Spleen (tissue), 11 donors: ENCODE data around the gene RPP40. TPM values are rescaled to one million over a fixed set of nuclear protein-coding genes. Genes with fewer than 3 reads are reported as not detected.

Experiments
- DNase-seq: peaks from one replicate; pipeline ENCODE4 v3.0.0-alpha.2; 2020
- H3K27ac ChIP-seq, 8 donors: fragments of 200-600 bp; sonication (generic) in 7 of 8; 1 replicate in 4 of 8; 2 replicates in 4 of 8; pipeline versions ENCODE4 v1.5.0 to v1.8.0; 2016 to 2021; ENCODE audit warnings: inconsistent platforms in 4 of 8, mild to moderate bottlenecking in 4 of 8, moderate library complexity in 1 of 8
- H3K27me3 ChIP-seq, 7 donors: fragments of 200-600 bp; sonication (generic) in 6 of 7; replicated peaks in 1 of 7; 1 replicate in 4 of 7; 2 replicates in 3 of 7; pipeline versions ENCODE4 v1.5.0 to v1.8.0; 2016 to 2021; ENCODE audit warnings: inconsistent platforms in 3 of 7, mild to moderate bottlenecking in 1 of 7
- H3K36me3 ChIP-seq, 6 donors: fragments of 200-600 bp; sonication (generic) in 5 of 6; 1 replicate in 4 of 6; 2 replicates in 2 of 6; pipeline versions ENCODE4 v1.5.0 to v1.8.0; 2016 to 2021; ENCODE audit warnings: inconsistent platforms in 2 of 6
- H3K4me1 ChIP-seq, 6 donors: fragments of 200-600 bp; sonication (generic) in 5 of 6; 1 replicate in 3 of 6; 2 replicates in 3 of 6; pipeline versions ENCODE4 v1.5.0 to v1.8.0; 2016 to 2021; ENCODE audit warnings: inconsistent platforms in 3 of 6
- H3K4me3 ChIP-seq, 8 donors: fragments of 200-600 bp; sonication (generic) in 7 of 8; 1 replicate in 4 of 8; 2 replicates in 4 of 8; pipeline versions ENCODE4 v1.5.0 to v1.8.0; 2016 to 2021; ENCODE audit warnings: inconsistent platforms in 4 of 8, mild to moderate bottlenecking in 4 of 8, moderate library complexity in 2 of 8
- H3K9me3 ChIP-seq, 8 donors: fragments of 200-600 bp; sonication (generic) in 7 of 8; 1 replicate in 4 of 8; 2 replicates in 4 of 8; pipeline versions ENCODE4 v1.5.0 to v1.8.0; 2016 to 2021; ENCODE audit warnings: inconsistent platforms in 4 of 8
- CTCF ChIP-seq, 11 experiments: fragments of 200-600 bp in 7 of 11; fragments of 450-650 bp in 4 of 11; sonication (generic) in 4 of 11; IDR thresholded peaks in 8 of 11; conservative IDR thresholded peaks in 3 of 11; 1 replicate in 7 of 11; 2 replicates in 4 of 11; pipeline versions ENCODE4 v1.4.0 to v1.8.0; 2016 to 2021; ENCODE audit warnings: antibody characterized with exemption in 11 of 11, inconsistent platforms in 4 of 11, mild to moderate bottlenecking in 1 of 11
- POLR2A ChIP-seq, 3 donors: fragments of 450-650 bp; IDR thresholded peaks; one replicate each; pipeline ENCODE4 v1.5.1; 2017; ENCODE audit warnings: antibody characterized with exemption in 3 of 3, mild to moderate bottlenecking in 1 of 3
- POLR2AphosphoS5 ChIP-seq, 3 donors: sonication (generic); formaldehyde crosslinking; IDR thresholded peaks; one replicate each; pipeline ENCODE4 v1.5.1; 2017; ENCODE audit warnings: antibody characterized with exemption in 3 of 3
- WGBS, 5 donors: extraction: QIAGEN DNeasy Blood & Tissue Kit in 3 of 5; methylation state at CpG; one replicate each; pipeline versions ENCODE4 v1.1.5 to v1.1.7; 2013 to 2018; 5-methylcytosine and 5-hydroxymethylcytosine counted together
- intact Hi-C: fragments of 100-400 bp; cut with DNase I; formaldehyde crosslinking; loops from one replicate; pipeline ENCODE4 v1.15.0; 2023; ENCODE audit warnings: low total_unique reads
- polyA plus RNA-seq, 3 donors: library from polyadenylated mRNA; stranded (reverse); fragments of 200-250 nt; gene quantifications; one replicate each; pipeline ENCODE4 v1.2.1, GENCODE V29; 2013
- total RNA-seq, 7 donors: library from RNA; depleted of rRNA in 3 of 7; stranded (reverse); fragments of >200 nt in 3 of 7; fragmentation: NEBNext Ultra II Directional in 4 of 7; extraction: Animal tissue kit (Norgen Biotek cat#: 25700) in 4 of 7; gene quantifications; one replicate each; pipeline versions ENCODE4 v1.1.0 to v1.2.1, GENCODE V29; 2016 to 2021
- donor health status: healthy with polysubstance abuse.
- donor health status: DM: no; HTN: no; CAD: no; lungs with moderate emphysema.
- donor health status: DM: no; HTN: no; CAD: no.
- donor health status: Bipolar disorder and iron deficiency.
- donor health status: healthy.
- donor health status: DM: no; HTN: no; CAD: no.
- donor health status: DM: yes; HTN: yes; CAD: no.

RPP40 gene
- total and polyA plus RNA-seq, 10 donors: 4.2 to 16.6 (median 8.7) TPM

DNA sequence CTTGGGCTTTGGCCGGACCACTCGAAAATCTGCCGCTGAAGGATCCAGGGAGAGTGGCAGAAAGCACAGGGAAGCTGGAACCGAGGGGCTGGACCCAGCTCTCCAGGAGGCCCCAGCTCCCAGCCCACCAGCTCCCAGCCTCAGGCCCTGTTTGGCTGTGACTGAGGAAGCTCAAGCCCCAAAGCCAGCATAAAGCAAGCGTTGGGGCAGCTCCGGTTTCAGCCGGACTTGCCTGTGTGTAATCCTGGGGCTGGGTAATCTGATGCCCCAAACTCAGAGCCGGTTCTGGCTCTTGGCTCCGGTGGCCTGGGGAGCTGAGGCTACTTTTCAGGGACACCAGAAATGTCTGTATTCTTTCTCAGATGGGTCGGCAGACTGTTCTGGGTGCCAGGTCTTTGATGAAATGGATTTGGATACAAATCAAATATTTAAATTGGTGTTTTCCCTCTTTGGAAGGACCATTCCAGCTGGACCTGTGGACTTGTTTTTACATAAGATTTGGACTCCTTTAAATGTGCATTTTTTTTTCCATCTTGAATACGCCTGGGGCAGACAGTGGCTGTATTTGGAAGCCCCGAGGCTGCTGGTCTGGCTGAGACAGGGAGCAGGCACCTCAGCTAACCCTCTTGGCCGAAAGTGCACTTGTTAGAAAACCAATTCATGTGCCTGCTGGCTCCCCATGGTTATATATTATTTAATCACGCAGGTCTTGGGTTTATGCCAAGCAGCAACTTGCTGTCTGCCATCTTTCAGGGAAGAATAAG lies 29.7 kb downstream of the RPP40 start:
- WGBS, 5 donors: 71 to 81% (median 74%) methylated on average over 11 to 14 of the region's 14 CpGs
- no peak for DNase-seq
- no peaks in the 10 kb centered on the region for H3K36me3 ChIP-seq
- H3K4me3 ChIP-seq: no peak overlapping the region
- no peaks in the 10 kb centered on the region for H3K27me3 ChIP-seq
- H3K9me3 ChIP-seq: peaks cover 0 to 20% (median 7%) of the 10 kb centered on the region in 8 donors
- H3K27ac ChIP-seq: no peak overlapping the region
- TF ChIP-seq CTCF (IDR thresholded peaks at IDR 0.05 in 8 of 11, conservative IDR thresholded peaks at IDR 0.05 in 3 of 11) (no peak), POLR2A (IDR thresholded peaks at IDR 0.05) (no peak), POLR2AphosphoS5 (IDR thresholded peaks at IDR 0.05) (no peak)
- H3K4me1 ChIP-seq: no peaks in the 10 kb centered on the region
- intact Hi-C loops: no loop called here

GRCh38 chr6:4973415-4973814 lies 30.4 kb downstream of the RPP40 start:
- no peak for DNase-seq
- H3K4me1 ChIP-seq: no peaks in the 10 kb centered on the region
- H3K27me3 ChIP-seq: no peaks in the 10 kb centered on the region
- intact Hi-C loops: no loop called here
- H3K4me3 ChIP-seq: no peak overlapping the region
- no peak overlapping the region for H3K27ac ChIP-seq
- H3K9me3 ChIP-seq: peaks cover 0 to 15% (median 0%) of the 10 kb centered on the region in 8 donors
- no peaks in the 10 kb centered on the region for H3K36me3 ChIP-seq
- TF ChIP-seq CTCF (IDR thresholded peaks at IDR 0.05 in 8 of 11, conservative IDR thresholded peaks at IDR 0.05 in 3 of 11) (no peak), POLR2A (IDR thresholded peaks at IDR 0.05) (no peak), POLR2AphosphoS5 (IDR thresholded peaks at IDR 0.05) (no peak)
- 82 to 95% (median 86%) methylated on average over 13 of the region's 13 CpGs for WGBS, 5 donors

- peaks cover 0 to 10% (median 0%) of the 10 kb centered on the region in 8 donors for H3K9me3 ChIP-seq
- whole genome bisulfite sequencing, 5 donors: 77 to 94% (median 82%) methylated on average over 10 of the region's 10 CpGs
- H3K27ac ChIP-seq: no peak overlapping the region
- H3K27me3 ChIP-seq: no peaks in the 10 kb centered on the region
- DNase-seq: no peak
- intact Hi-C loops: no loop called here
- TF ChIP-seq CTCF (IDR thresholded peaks at IDR 0.05 in 8 of 11, conservative IDR thresholded peaks at IDR 0.05 in 3 of 11) (no peak), POLR2AphosphoS5 (IDR thresholded peaks at IDR 0.05) (no peak), POLR2A (IDR thresholded peaks at IDR 0.05) (no peak)
- H3K4me3 ChIP-seq: no peak overlapping the region
- no peaks in the 10 kb centered on the region for H3K4me1 ChIP-seq
- H3K36me3 ChIP-seq: no peaks in the 10 kb centered on the region
Observed at GRCh38 chr6:4972438-4972837, 31.4 kb downstream of the RPP40 start.

DNA sequence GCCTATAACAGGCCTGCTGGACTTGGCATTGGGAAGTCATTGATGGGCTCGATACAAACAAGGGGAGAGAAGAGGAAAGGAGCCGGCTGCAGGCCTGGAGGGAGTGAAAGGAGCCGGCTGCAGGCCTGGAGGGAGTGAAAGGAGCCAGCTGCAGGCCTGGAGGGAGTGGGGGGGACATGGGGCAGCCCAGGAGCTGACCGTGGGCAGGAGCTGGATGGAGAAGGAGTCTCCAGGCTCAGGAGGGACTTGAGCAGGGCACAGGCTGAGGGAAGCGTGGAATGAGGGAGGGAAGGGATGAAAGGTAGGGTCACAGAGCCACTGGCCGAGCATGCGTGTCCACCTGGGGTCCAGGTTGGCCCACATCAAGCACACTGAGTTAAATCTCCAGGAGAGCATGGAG lies 32.0 kb downstream of the RPP40 start:
- Histone ChIP-seq H3K4me3 (no peak overlapping the region), H3K36me3 (no peaks in the 10 kb centered on the region), H3K9me3 (peaks cover 0 to 6% (median 0%) of the 10 kb centered on the region in 8 donors), H3K4me1 (no peaks in the 10 kb centered on the region), H3K27ac (no peak overlapping the region), H3K27me3 (no peaks in the 10 kb centered on the region)
- TF ChIP-seq CTCF (IDR thresholded peaks at IDR 0.05 in 8 of 11, conservative IDR thresholded peaks at IDR 0.05 in 3 of 11): no peak
- no peak for TF ChIP-seq POLR2A (IDR thresholded peaks at IDR 0.05)
- TF ChIP-seq POLR2AphosphoS5 (IDR thresholded peaks at IDR 0.05): no peak
- no peak for DNase-seq
- 75 to 89% (median 83%) methylated on average over 7 of the region's 7 CpGs for WGBS, 5 donors
- intact Hi-C loops: no loop called here
